WTC11 (cell line): ENCODE results near the gene MMP13. TPM values are rescaled to one million over a fixed set of nuclear protein-coding genes. Genes with fewer than 3 reads are reported as not detected.

Source experiments
- ATAC-seq: fragments of 200-7000 bp; cut with Tn5 transposase; 2 replicates; pipeline ENCODE4 v1.10.0; 2021; ENCODE audit warnings: mild to moderate bottlenecking, moderate library complexity
- CTCF ChIA-PET: fragments of 300-600 bp; sonication (Branson Sonifier 250); formaldehyde crosslinking; loops from one replicate; lab custom pipeline; 2021; ENCODE audit warnings: antibody characterized with exemption; lab: Charles Lee
- POLR2A ChIA-PET: fragments of 350-600 bp; sonication (Branson Sonifier 250); formaldehyde crosslinking; loops from one replicate; lab custom pipeline; 2021; ENCODE audit warnings: antibody characterized with exemption; lab: Charles Lee
- DNase-seq: peaks from one replicate; pipeline ENCODE4 v3.0.0; 2021; ENCODE audit warnings: low spot score
- H3K27ac Mint-ChIP-seq: 2 replicates; pipeline ENCODE4 v1.8.0; 2021; ENCODE audit warnings: mixed read lengths
- H3K27me3 Mint-ChIP-seq: 2 replicates; pipeline ENCODE4 v1.8.0; 2021; ENCODE audit warnings: low read depth, mild to moderate bottlenecking, moderate library complexity, mixed read lengths
- H3K36me3 Mint-ChIP-seq: 2 replicates; pipeline ENCODE4 v1.8.0; 2021; ENCODE audit warnings: mixed read lengths
- H3K4me1 Mint-ChIP-seq: 2 replicates; pipeline ENCODE4 v1.8.0; 2022; ENCODE audit warnings: mixed read lengths
- H3K4me3 Mint-ChIP-seq: 2 replicates; pipeline ENCODE4 v1.8.0; 2021; ENCODE audit warnings: mild to moderate bottlenecking, moderate library complexity, mixed read lengths
- H3K9me3 Mint-ChIP-seq: 2 replicates; pipeline ENCODE4 v1.8.0; 2021; ENCODE audit warnings: mixed read lengths
- AFF4 ChIP-seq: sonication (generic); formaldehyde crosslinking; IDR thresholded peaks from 2 replicates; pipeline ENCODE4 v1.8.1; 2023; ENCODE audit warnings: mild to moderate bottlenecking, missing genetic modification reagents, borderline replicate concordance
- ARID4B ChIP-seq: sonication (generic); formaldehyde crosslinking; IDR thresholded peaks from 2 replicates; pipeline ENCODE4 v1.8.0; 2023; ENCODE audit warnings: missing genetic modification reagents, mild to moderate bottlenecking, borderline replicate concordance
- CBFB ChIP-seq: sonication (generic); formaldehyde crosslinking; IDR thresholded peaks from 2 replicates; pipeline ENCODE4 v1.8.1; 2022; ENCODE audit warnings: mild to moderate bottlenecking, low read depth, missing genetic modification reagents
- CREB1 ChIP-seq: sonication (generic); formaldehyde crosslinking; IDR thresholded peaks from 2 replicates; pipeline ENCODE4 v1.8.0; 2023; ENCODE audit warnings: mild to moderate bottlenecking, missing genetic modification reagents
- E2F5 ChIP-seq: sonication (generic); formaldehyde crosslinking; IDR thresholded peaks from 2 replicates; pipeline ENCODE4 v1.8.1; 2022; ENCODE audit warnings: mild to moderate bottlenecking, moderate library complexity, missing genetic modification reagents
- JAZF1 ChIP-seq: fragments of 250-450 bp; sonication (Bioruptor Pico); IDR thresholded peaks from 2 replicates; pipeline ENCODE4 v1.9.0; 2021; ENCODE audit warnings: moderate library complexity, mild to moderate bottlenecking, inconsistent platforms
- KAT7 ChIP-seq: sonication (generic); formaldehyde crosslinking; IDR thresholded peaks from 2 replicates; pipeline ENCODE4 v1.8.1; 2023; ENCODE audit warnings: missing genetic modification reagents, mild to moderate bottlenecking, borderline replicate concordance
- RELA ChIP-seq: sonication (generic); formaldehyde crosslinking; IDR thresholded peaks from 2 replicates; pipeline ENCODE4 v1.8.1; 2022; ENCODE audit warnings: missing genetic modification reagents, mild to moderate bottlenecking, borderline replicate concordance
- SOX15 ChIP-seq: fragments of 250-450 bp; sonication (Bioruptor Pico); IDR thresholded peaks from 2 replicates; pipeline ENCODE4 v1.9.0; 2021; ENCODE audit warnings: mild to moderate bottlenecking
- SP1 ChIP-seq: sonication (generic); formaldehyde crosslinking; conservative IDR thresholded peaks from 2 replicates; pipeline ENCODE4 v1.8.1; 2022; ENCODE audit warnings: missing genetic modification reagents
- TCF7 ChIP-seq: sonication (generic); formaldehyde crosslinking; IDR thresholded peaks from 2 replicates; pipeline ENCODE4 v1.8.0; 2022; ENCODE audit warnings: mild to moderate bottlenecking, low read depth, missing genetic modification reagents, moderate library complexity
- ZBTB43 ChIP-seq: sonication (generic); formaldehyde crosslinking; IDR thresholded peaks from 2 replicates; pipeline ENCODE4 v1.8.1; 2023; ENCODE audit warnings: mild to moderate bottlenecking, missing genetic modification reagents
- ZMAT4 ChIP-seq: fragments of 250-450 bp; sonication (Bioruptor Pico); IDR thresholded peaks from 2 replicates; pipeline ENCODE4 v1.9.0; 2021; ENCODE audit warnings: mild to moderate bottlenecking
- ZNF121 ChIP-seq: sonication (generic); formaldehyde crosslinking; IDR thresholded peaks from 2 replicates; pipeline ENCODE4 v1.8.0; 2023; ENCODE audit warnings: missing genetic modification reagents
- ZNF138 ChIP-seq: sonication (generic); formaldehyde crosslinking; conservative IDR thresholded peaks from 2 replicates; pipeline ENCODE4 v1.8.1; 2022; ENCODE audit warnings: mild to moderate bottlenecking, moderate library complexity, missing genetic modification reagents
- ZNF317 ChIP-seq: sonication (generic); formaldehyde crosslinking; IDR thresholded peaks from 2 replicates; pipeline ENCODE4 v1.8.1; 2023; ENCODE audit warnings: low read depth, mild to moderate bottlenecking, moderate library complexity, missing genetic modification reagents, borderline replicate concordance
- ZNF423 ChIP-seq: fragments of 250-450 bp; sonication (Bioruptor Pico); IDR thresholded peaks from 2 replicates; pipeline ENCODE4 v2.1.2; 2022; ENCODE audit warnings: mild to moderate bottlenecking, moderate library complexity
- total RNA-seq: library from RNA; stranded (reverse); gene quantifications from 3 replicates; pipeline ENCODE4 v1.2.3, GENCODE V29; 2021
- TF ChIP-seq, protein P1 (sequence below): fragments of 250-450 bp; sonication (Bioruptor Pico); conservative IDR thresholded peaks from 2 replicates; pipeline ENCODE4 v1.9.0; 2021; ENCODE audit warnings: mild to moderate bottlenecking
- TF ChIP-seq, protein P2 (sequence below): sonication (generic); formaldehyde crosslinking; IDR thresholded peaks from 2 replicates; pipeline ENCODE4 v1.8.0; 2022; ENCODE audit warnings: mild to moderate bottlenecking, missing genetic modification reagents
- TF ChIP-seq, protein P3 (sequence below): sonication (generic); formaldehyde crosslinking; IDR thresholded peaks from 2 replicates; pipeline ENCODE4 v1.8.0; 2022; ENCODE audit warnings: mild to moderate bottlenecking, missing genetic modification reagents

The MMP13 gene
- total RNA-seq, 1 experiment from 2014 or later: not detected

DNA sequence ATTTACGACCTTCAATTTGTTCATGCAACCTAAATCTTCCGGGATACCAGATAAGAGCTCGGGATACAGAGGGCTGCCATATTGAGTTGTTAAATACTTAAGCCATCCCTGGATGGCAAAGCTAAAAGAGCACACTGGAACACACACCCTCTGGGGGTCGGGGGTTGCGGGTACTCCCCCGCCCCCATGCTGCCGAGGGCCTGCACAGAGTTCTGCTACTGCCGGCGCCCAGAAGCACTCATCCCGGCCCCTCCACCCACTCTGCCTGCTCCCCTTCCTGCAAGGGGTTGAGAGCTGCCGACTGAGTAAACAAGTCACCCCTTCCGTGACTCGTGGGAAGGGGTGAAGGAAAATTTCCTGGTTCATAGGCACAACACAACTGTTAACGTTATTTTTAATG lies 9.3 kb upstream of the MMP13 start:
- no peaks in the 10 kb centered on the region; the same call in 1 of the 2 replicates for H3K36me3 Mint-ChIP-seq
- H3K27me3 Mint-ChIP-seq: no peaks in the 10 kb centered on the region
- H3K4me3 Mint-ChIP-seq: no peak overlapping the region
- ChIA-PET CTCF (interaction anchor here (1.8 kb wide), 1 partner anchor 157 kb away, joined by 3 read pairs; no protein-coding TSS in a partner anchor), POLR2A (no interaction called here)
- TF ChIP-seq CREB1 (CRISPR knock-in tag) (no peak), ZNF121 (CRISPR knock-in tag) (no peak), AFF4 (CRISPR knock-in tag) (no peak)
- TF ChIP-seq, protein P1, sequence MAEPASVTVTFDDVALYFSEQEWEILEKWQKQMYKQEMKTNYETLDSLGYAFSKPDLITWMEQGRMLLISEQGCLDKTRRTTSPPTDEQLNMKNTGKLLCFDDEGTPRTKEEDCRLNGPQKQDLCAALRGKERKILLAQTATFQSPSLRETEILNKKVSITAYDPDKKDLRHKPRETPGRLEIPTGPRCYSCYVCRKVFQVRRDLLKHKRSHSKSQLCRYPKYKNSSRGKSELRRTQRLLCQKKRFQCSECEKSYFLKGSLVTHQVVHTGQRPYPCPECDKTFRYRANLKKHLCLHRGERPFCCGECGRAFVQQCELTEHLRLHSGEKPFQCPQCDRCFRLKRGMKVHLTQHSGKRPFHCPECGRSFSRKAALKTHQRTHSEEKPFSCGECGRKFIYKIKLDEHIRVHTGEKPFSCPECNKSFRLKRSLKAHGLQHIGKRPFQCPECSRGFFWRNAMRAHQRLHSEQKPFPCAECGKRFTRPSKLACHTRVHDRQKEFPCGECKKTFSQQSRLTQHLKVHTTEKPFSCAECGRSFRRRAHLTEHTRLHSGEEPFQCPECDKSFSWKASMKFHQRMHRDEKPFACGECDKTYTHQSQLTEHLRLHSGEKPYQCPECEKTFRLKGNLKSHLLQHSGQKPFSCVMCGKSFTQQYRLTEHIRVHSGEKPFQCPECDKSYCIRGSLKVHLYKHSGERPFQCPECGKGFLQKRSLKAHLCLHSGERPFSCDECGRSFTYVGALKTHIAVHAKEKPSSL: no peak
- ATAC-seq (peak; percentile 60), DNase-seq (no peak)
- H3K27ac Mint-ChIP-seq: no peak overlapping the region
- no peaks in the 10 kb centered on the region for H3K4me1 Mint-ChIP-seq
- peaks cover 5% of the 10 kb centered on the region for H3K9me3 Mint-ChIP-seq

GRCh38 chr11:102957953-102958352 lies 2.4 kb upstream of the MMP13 start:
- Mint-ChIP-seq H3K4me3 (no peak overlapping the region), H3K36me3 (no peaks in the 10 kb centered on the region), H3K27ac (no peak overlapping the region), H3K27me3 (no peaks in the 10 kb centered on the region), H3K9me3 (no peaks in the 10 kb centered on the region), H3K4me1 (no peaks in the 10 kb centered on the region)
- no peak for ATAC-seq
- TF ChIP-seq SOX15 (CRISPR knock-in tag) (no peak), ZNF317 (CRISPR knock-in tag) (no peak), TCF7 (CRISPR knock-in tag) (no peak), JAZF1 (CRISPR knock-in tag) (no peak), SP1 (CRISPR knock-in tag) (no peak), CREB1 (CRISPR knock-in tag) (no peak), ZNF138 (no peak), ARID4B (CRISPR knock-in tag) (no peak), ZBTB43 (CRISPR knock-in tag) (no peak), ZNF423 (CRISPR knock-in tag) (no peak), ZMAT4 (no peak), RELA (CRISPR knock-in tag) (no peak), CBFB (CRISPR knock-in tag) (no peak), KAT7 (CRISPR knock-in tag) (no peak), E2F5 (CRISPR knock-in tag) (no peak)
- TF ChIP-seq, protein P2, sequence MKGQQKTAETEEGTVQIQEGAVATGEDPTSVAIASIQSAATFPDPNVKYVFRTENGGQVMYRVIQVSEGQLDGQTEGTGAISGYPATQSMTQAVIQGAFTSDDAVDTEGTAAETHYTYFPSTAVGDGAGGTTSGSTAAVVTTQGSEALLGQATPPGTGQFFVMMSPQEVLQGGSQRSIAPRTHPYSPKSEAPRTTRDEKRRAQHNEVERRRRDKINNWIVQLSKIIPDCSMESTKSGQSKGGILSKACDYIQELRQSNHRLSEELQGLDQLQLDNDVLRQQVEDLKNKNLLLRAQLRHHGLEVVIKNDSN (CRISPR knock-in tag): no peak
- TF ChIP-seq, protein P3, sequence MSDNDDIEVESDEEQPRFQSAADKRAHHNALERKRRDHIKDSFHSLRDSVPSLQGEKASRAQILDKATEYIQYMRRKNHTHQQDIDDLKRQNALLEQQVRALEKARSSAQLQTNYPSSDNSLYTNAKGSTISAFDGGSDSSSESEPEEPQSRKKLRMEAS (CRISPR knock-in tag): no peak
- CTCF ChIA-PET: no interaction called here
- DNase-seq: no peak
- POLR2A ChIA-PET: no interaction called here
